Retina (tissue), 1 donor: Measurements from ENCODE around the gene ZNF276.
"Not testable (repeated sequence)": the region's sequence is repeated elsewhere in the genome, so short reads cannot be mapped to it uniquely, and the experiment has no call there.

Experiments
- DNase-seq: peaks from one replicate; pipeline ENCODE4 v3.0.0-alpha.2; 2016

The ZNF276 gene

GRCh38 chr16:89720813-89721545, at the start of gene ZNF276, which contains the start of gene VPS9D1:
ZNF276 (plus strand) TSS chr16:89721537; CDS start chr16:89721641, 104 bp downstream.
VPS9D1 (minus strand) TSS chr16:89720898; CDS start chr16:89720861, 37 bp downstream.
- DNase-seq, result peak; percentile 93

DNA sequence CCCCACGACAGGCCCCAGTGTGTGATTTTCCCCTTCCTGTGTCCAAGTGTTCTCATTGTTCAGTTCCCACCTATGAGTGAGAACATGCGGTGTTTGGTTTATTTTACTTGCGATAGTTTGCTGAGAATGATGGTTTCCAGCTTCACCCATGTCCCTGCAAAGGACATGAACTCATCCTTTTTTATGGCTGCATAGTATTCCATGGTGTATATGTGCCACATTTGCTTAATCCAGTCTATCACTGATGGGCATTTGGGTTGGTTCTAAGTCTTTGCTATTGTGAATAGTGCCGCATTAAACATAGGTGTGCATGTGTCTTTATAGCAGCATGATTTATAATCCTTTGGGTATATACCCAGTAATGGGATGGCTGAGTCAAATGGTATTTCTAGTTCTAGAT, 49.8 kb upstream of the ZNF276 start:
- not testable (repeated sequence) for DNase-seq

- DNase-seq, result no peak
These were observed 49.0 kb upstream of the ZNF276 start for GRCh38 chr16:89672177-89672941.

GRCh38 chr16:89678258-89678657, 43.1 kb upstream of the ZNF276 start:
- no peak for DNase-seq

- DNase-seq, result no peak
These were observed 35.4 kb upstream of the ZNF276 start for GRCh38 chr16:89685916-89686315.

DNA sequence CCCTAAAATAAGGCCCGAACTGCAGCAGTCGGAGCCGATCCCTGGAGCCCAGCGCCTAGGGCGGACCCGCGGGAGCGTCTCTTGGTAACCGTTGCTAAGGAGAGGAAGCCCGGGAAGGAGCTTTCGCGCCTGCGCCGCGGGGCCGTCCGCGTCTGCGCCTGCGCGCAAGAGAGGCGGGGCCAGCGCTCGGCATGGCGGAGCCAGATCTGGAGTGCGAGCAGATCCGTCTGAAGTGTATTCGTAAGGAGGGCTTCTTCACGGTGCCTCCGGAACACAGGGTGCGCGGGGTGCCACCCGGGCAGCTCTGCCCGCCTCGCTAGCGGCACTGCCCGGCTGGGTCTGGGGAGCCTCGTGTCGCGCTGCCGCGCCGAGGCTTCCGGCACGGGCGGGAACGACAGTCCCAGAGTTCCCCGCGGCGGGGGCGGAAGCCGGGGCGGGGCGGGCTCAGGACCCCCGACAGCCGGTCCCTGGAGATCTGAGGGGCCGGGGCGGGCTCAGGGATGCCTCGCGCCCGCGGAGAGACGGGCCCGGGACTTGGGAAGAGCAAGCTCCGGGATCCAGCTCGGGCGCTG, 34.7 kb upstream of the ZNF276 start, which contains the start of gene CDK10:
Gene CDK10 (plus strand): TSS at position 170 of the 572 bp plus-strand sequence. CDS start 22 bp downstream, at position 192.
- DNase-seq, result peak; percentile 99

GRCh38 chr16:89687092-89687940, 34.0 kb upstream of the ZNF276 start:
- DNase-seq, result peak; percentile 84

DNA sequence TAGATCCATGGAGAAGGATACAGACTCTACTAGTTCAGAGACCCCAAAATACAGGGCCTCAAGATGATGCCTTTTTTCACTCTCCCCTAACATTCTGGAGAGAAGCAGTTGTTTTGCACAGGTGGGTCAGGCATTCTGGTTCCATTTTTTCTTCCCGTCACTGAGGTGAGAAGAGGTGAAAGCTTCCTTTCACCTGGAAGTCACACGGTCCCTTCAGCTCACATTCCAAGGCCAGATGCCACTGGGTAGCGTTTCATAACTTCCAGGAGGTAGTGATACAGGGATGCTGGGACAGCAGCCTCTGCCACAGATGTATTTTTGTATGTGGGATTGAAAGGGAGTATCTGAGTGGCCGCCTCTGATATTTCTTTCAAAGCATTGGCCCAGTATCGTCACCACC, 32.9 kb upstream of the ZNF276 start:
- DNase-seq, result no peak

- no peak for DNase-seq
These were observed 32.2 kb upstream of the ZNF276 start for GRCh38 chr16:89689142-89689541.

- DNase-seq, result not testable (repeated sequence)
These were observed 31.7 kb upstream of the ZNF276 start for GRCh38 chr16:89689621-89690020.

DNA sequence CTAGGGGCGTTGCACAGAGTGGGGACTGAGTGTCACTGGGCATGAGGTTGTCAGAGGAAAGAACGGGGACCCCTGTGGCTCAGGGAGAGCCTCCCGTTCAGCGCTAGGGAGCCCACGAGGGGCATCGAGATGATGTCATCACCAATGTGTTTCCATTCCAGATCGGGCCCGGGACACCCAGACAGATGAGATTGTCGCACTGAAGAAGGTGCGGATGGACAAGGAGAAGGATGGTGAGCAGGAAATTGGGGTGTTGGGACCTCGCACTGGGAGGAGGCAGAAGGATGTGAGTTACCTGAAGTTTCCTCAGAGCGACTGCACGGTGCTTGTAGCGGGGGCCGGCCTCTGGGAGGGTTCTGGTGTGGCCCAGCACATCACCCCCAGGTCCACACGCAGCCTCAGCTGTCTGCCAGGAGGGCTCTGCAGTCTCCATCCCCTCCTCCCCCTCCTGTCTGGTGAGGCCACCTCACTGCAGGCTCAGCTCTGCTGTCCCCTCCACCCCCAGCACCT, 30.9 kb upstream of the ZNF276 start:
- no peak for DNase-seq

GRCh38 chr16:89691231-89691985, 29.9 kb upstream of the ZNF276 start:
- DNase-seq, result no peak

GRCh38 chr16:89691986-89692569, 29.3 kb upstream of the ZNF276 start:
- no peak for DNase-seq

GRCh38 chr16:89693289-89693731, 28.0 kb upstream of the ZNF276 start:
- no peak for DNase-seq

- DNase-seq, result no peak
These were observed 27.2 kb upstream of the ZNF276 start for GRCh38 chr16:89693931-89694783.

- not testable (repeated sequence) for DNase-seq
These were observed 26.6 kb upstream of the ZNF276 start for GRCh38 chr16:89694784-89695085.

- no peak for DNase-seq
These were observed 26.1 kb upstream of the ZNF276 start for GRCh38 chr16:89695086-89695874.

GRCh38 chr16:89695875-89696669, 25.3 kb upstream of the ZNF276 start:
- no peak for DNase-seq
